B cell (primary cell): Measurements from ENCODE around the gene TENT5C.

Source experiments
- EZH2 ChIP-seq: IDR thresholded peaks from 2 replicates; pipeline ENCODE4 v1.6.1; 2012; ENCODE audit warnings: borderline replicate concordance, low read depth, mild to moderate bottlenecking, moderate library complexity, low read length; ENCODE audit not compliant: insufficient read depth, poor library complexity, severe bottlenecking
- TF ChIP-seq, protein P1 (sequence below): fragments of 200-600 bp; IDR thresholded peaks from one replicate; pipeline ENCODE4 v1.8.0; 2022; ENCODE audit warnings: antibody characterized with exemption, mild to moderate bottlenecking

DNA sequence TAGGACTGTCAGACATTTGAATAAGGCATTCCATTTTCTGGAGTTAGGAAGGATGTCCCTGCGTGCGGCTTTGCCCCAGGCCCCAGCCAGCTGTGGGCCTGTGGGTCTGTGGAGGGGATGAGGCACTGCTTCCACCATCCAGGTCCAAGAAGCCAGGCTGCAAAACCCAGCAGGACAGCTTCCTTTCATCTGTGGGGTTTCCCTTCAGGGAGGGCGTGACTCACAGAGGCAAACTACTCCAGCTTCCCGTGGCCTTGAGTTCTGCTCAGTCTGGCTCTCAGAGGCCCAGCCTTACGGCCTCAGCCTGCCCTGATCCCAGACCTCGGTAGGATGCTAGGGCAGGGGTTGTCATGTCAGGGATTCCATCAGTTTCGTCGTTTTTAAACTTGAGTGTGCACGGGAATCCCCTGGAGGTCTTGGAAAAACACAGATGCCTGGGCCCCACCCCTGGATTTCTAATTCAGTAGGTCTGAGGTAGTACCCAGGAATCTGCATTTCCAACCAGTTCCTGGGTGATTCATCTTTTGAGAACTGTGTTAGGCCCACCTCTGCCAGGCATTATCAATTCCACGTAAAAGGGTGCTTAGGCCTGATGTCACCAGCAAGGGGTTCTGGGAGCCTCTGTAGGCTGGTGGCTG, 32.3 kb upstream of the TENT5C start:
- TF ChIP-seq EZH2: no peak
- TF ChIP-seq, protein P1, sequence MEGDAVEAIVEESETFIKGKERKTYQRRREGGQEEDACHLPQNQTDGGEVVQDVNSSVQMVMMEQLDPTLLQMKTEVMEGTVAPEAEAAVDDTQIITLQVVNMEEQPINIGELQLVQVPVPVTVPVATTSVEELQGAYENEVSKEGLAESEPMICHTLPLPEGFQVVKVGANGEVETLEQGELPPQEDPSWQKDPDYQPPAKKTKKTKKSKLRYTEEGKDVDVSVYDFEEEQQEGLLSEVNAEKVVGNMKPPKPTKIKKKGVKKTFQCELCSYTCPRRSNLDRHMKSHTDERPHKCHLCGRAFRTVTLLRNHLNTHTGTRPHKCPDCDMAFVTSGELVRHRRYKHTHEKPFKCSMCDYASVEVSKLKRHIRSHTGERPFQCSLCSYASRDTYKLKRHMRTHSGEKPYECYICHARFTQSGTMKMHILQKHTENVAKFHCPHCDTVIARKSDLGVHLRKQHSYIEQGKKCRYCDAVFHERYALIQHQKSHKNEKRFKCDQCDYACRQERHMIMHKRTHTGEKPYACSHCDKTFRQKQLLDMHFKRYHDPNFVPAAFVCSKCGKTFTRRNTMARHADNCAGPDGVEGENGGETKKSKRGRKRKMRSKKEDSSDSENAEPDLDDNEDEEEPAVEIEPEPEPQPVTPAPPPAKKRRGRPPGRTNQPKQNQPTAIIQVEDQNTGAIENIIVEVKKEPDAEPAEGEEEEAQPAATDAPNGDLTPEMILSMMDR: no peak
